Gastrocnemius medialis (tissue), 4 donors: ENCODE measurements around the gene ANO9.

Source experiments
- POLR2A ChIP-seq, 2 donors: fragments of 450-650 bp; IDR thresholded peaks; one replicate each; pipeline ENCODE4 v1.6.1; 2017; ENCODE audit warnings: antibody characterized with exemption in 2 of 2, mild to moderate bottlenecking in 2 of 2, moderate library complexity in 2 of 2
- TF ChIP-seq, protein P1 (sequence below), 5 experiments: fragments of 450-650 bp in 3 of 5; fragments of 200-600 bp in 2 of 5; sonication (generic) in 2 of 5; IDR thresholded peaks in 4 of 5; conservative IDR thresholded peaks in 1 of 5; 1 replicate in 4 of 5; 2 replicates in 1 of 5; pipeline ENCODE4 v1.5.1; 2016 to 2019; ENCODE audit warnings: antibody characterized with exemption in 5 of 5, mild to moderate bottlenecking in 3 of 5, moderate library complexity in 3 of 5

DNA sequence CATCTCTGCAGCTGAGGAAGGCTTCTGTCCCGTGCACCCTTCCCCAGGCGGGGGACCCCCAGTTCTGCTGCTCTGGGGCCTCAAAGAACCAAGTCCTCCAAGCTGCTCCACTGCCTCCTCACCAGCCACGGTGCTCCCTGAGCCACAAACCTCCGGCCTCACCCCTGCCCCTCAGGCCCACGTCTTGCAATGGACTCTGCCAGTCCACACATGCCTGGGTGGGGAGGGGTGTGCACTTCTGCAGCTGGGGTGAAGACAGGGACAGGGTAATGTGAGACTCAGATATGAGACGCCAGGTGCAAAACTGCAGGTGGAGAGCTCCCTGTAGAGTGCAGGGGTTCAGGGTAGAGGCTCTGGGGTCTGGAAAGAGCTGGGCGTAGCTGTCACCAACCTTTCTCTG, 5.1 kb upstream of the ANO9 start:
- TF ChIP-seq, protein P1, sequence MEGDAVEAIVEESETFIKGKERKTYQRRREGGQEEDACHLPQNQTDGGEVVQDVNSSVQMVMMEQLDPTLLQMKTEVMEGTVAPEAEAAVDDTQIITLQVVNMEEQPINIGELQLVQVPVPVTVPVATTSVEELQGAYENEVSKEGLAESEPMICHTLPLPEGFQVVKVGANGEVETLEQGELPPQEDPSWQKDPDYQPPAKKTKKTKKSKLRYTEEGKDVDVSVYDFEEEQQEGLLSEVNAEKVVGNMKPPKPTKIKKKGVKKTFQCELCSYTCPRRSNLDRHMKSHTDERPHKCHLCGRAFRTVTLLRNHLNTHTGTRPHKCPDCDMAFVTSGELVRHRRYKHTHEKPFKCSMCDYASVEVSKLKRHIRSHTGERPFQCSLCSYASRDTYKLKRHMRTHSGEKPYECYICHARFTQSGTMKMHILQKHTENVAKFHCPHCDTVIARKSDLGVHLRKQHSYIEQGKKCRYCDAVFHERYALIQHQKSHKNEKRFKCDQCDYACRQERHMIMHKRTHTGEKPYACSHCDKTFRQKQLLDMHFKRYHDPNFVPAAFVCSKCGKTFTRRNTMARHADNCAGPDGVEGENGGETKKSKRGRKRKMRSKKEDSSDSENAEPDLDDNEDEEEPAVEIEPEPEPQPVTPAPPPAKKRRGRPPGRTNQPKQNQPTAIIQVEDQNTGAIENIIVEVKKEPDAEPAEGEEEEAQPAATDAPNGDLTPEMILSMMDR (IDR thresholded peaks at IDR 0.05 in 4 of 5, conservative IDR thresholded peaks at IDR 0.05 in 1 of 5) = no peak
- no peak for TF ChIP-seq POLR2A (IDR thresholded peaks at IDR 0.05)
